ENCODE results near the gene TTLL8.

GRCh38 chr22:50071432-50072166 is 13.5 kb upstream of the TTLL8 start:
- TF ChIP-seq, protein P1, sequence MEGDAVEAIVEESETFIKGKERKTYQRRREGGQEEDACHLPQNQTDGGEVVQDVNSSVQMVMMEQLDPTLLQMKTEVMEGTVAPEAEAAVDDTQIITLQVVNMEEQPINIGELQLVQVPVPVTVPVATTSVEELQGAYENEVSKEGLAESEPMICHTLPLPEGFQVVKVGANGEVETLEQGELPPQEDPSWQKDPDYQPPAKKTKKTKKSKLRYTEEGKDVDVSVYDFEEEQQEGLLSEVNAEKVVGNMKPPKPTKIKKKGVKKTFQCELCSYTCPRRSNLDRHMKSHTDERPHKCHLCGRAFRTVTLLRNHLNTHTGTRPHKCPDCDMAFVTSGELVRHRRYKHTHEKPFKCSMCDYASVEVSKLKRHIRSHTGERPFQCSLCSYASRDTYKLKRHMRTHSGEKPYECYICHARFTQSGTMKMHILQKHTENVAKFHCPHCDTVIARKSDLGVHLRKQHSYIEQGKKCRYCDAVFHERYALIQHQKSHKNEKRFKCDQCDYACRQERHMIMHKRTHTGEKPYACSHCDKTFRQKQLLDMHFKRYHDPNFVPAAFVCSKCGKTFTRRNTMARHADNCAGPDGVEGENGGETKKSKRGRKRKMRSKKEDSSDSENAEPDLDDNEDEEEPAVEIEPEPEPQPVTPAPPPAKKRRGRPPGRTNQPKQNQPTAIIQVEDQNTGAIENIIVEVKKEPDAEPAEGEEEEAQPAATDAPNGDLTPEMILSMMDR (IDR thresholded peaks at IDR 0.05): no peak
- no peak for TF ChIP-seq POLR2A (IDR thresholded peaks at IDR 0.05)
